ENCODE results near the gene SGMS2.

The SGMS2 gene

DNA sequence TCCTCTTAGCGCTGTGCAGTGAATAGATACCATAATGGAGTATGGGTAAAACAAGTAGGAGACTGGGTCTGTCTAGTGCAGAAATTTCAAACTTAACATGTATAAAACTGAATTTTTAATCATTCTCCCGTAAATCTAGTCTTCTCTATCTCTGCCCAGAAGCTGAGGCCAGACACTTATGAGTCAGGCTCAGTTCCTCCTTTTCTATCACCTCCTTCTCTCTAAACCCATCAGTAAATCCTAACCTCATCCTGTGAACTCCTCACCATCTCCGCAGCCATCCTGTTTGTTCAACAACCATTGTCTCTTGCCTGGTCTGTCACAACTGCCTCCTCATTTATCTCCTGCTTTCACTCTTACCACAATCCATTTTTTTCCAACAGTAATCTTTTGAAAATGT lies 19.8 kb upstream of the SGMS2 start:
- TF ChIP-seq, protein P1, sequence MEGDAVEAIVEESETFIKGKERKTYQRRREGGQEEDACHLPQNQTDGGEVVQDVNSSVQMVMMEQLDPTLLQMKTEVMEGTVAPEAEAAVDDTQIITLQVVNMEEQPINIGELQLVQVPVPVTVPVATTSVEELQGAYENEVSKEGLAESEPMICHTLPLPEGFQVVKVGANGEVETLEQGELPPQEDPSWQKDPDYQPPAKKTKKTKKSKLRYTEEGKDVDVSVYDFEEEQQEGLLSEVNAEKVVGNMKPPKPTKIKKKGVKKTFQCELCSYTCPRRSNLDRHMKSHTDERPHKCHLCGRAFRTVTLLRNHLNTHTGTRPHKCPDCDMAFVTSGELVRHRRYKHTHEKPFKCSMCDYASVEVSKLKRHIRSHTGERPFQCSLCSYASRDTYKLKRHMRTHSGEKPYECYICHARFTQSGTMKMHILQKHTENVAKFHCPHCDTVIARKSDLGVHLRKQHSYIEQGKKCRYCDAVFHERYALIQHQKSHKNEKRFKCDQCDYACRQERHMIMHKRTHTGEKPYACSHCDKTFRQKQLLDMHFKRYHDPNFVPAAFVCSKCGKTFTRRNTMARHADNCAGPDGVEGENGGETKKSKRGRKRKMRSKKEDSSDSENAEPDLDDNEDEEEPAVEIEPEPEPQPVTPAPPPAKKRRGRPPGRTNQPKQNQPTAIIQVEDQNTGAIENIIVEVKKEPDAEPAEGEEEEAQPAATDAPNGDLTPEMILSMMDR (IDR thresholded peaks at IDR 0.05) = no peak
- H3K4me1 ChIP-seq (ENCODE audit: control insufficient read depth in 1 of 2, insufficient read depth in 1 of 2, low read depth in 1 of 2, low read length in 1 of 2) = peaks cover 0 to 7% of the 10 kb centered on the region in 2 experiments

DNA sequence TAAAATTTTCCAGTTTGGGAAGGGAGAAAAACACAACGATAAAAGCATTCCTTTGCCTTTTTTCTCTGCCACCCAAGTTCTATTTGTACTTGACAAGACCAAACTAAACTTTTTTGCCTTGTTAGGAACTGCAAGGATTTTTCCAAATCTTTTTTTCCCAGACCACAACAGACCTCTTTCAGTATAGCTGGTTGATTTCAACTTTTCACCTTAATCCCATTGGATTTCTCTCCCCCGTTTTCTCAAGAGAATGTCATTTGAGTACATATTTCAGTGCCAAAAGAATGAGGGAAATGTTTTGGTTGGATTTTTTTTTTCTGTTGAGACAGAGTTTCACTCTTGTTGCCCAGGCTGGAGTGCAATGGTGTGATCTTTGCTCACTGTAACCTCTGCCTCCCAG lies 18.5 kb upstream of the SGMS2 start:
- TF ChIP-seq, protein P1 (IDR thresholded peaks at IDR 0.05) = no peak
- no peaks in the 10 kb centered on the region for H3K4me1 ChIP-seq (ENCODE audit: control insufficient read depth in 1 of 2, insufficient read depth in 1 of 2, low read depth in 1 of 2, low read length in 1 of 2)
- no peak overlapping the region for H3K27ac ChIP-seq
- no peaks in the 10 kb centered on the region for H3K36me3 ChIP-seq
- H3K4me3 ChIP-seq (ENCODE audit: low read depth in 1 of 2, low read length in 1 of 2) = no peak overlapping the region
- H3K27me3 ChIP-seq = no peaks in the 10 kb centered on the region
- no peaks in the 10 kb centered on the region for H3K9me3 ChIP-seq

More for the DNA sequence above, 19.8 kb upstream of the SGMS2 start:
- Histone ChIP-seq H3K27me3 (no peaks in the 10 kb centered on the region), H3K36me3 (no peaks in the 10 kb centered on the region), H3K9me3 (no peaks in the 10 kb centered on the region), H3K4me3 (ENCODE audit: low read depth in 1 of 2, low read length in 1 of 2) (no peak overlapping the region), H3K27ac (no peak overlapping the region)

DNA sequence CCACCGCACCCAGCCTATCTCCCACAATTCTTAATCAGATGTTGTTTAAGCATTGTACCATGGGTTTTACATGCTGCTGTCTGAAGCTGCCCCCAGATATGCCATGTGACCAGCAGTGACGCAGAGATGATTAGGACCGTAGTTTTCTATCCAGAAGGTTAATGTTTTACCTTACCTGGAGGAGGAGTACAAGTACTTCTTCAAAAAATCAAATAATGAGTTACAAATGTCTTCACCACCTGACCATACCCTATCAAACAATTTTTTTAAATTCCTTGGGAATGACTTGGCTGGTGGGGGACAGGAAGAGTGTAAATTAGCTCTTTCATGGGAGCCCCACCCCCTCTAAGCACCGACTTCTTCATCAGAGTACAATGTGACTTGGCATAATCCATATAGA lies 16.2 kb upstream of the SGMS2 start:
- Histone ChIP-seq H3K36me3 (no peaks in the 10 kb centered on the region), H3K27me3 (no peaks in the 10 kb centered on the region), H3K9me3 (no peaks in the 10 kb centered on the region), H3K4me1 (ENCODE audit: control insufficient read depth in 1 of 2, insufficient read depth in 1 of 2, low read depth in 1 of 2, low read length in 1 of 2) (no peaks in the 10 kb centered on the region), H3K27ac (no peak overlapping the region), H3K4me3 (ENCODE audit: low read depth in 1 of 2, low read length in 1 of 2) (no peak overlapping the region)
- TF ChIP-seq, protein P1 (IDR thresholded peaks at IDR 0.05) = no peak

DNA sequence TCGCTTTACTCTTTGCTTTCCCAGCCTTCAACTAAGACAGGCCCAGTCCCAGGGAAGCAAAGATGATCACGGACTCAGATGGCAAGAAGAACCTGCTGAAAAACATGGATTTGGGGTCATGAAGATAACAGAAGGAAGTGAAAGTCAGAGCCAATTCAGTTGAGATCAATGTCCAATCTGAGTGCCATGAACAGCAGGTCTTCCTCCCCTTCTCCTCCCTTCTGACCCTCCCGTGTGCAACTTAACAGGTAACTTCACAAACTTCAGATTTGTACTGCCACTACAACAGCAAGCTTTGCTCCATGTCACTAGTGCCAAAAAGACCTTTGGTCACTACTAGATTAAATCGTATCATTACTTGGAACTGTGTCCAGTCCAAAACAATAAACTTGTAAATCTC lies 15.5 kb upstream of the SGMS2 start:
- Histone ChIP-seq H3K4me1 (ENCODE audit: control insufficient read depth in 1 of 2, insufficient read depth in 1 of 2, low read depth in 1 of 2, low read length in 1 of 2) (no peaks in the 10 kb centered on the region), H3K9me3 (no peaks in the 10 kb centered on the region), H3K27ac (no peak overlapping the region), H3K27me3 (no peaks in the 10 kb centered on the region), H3K36me3 (no peaks in the 10 kb centered on the region), H3K4me3 (ENCODE audit: low read depth in 1 of 2, low read length in 1 of 2) (no peak overlapping the region)
- TF ChIP-seq, protein P1 (IDR thresholded peaks at IDR 0.05) = no peak

DNA sequence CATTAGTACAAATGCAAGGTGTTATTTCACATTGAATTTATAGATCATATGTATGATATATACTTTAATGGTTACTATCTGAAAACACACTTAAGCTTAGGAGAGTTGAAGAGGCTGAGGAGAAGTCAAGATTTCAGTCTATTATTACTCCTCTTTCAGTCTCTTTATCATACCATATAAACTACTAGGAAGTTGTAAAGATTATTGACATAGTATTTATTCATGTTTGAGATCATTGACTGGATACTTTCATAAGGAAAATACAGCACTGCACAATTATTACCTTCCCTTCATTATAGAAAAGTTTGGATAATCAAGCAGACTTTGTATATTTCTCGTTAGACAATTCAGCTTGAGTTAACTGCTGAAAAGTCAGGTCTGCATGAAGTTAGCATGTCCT lies 10.0 kb upstream of the SGMS2 start:
- Histone ChIP-seq H3K4me3 (ENCODE audit: low read depth in 1 of 2, low read length in 1 of 2) (no peak overlapping the region), H3K4me1 (ENCODE audit: control insufficient read depth in 1 of 2, insufficient read depth in 1 of 2, low read depth in 1 of 2, low read length in 1 of 2) (peaks cover 16 to 20% of the 10 kb centered on the region in 2 experiments), H3K9me3 (no peaks in the 10 kb centered on the region), H3K27me3 (no peaks in the 10 kb centered on the region), H3K36me3 (no peaks in the 10 kb centered on the region), H3K27ac (no peak overlapping the region)
- TF ChIP-seq, protein P1 (IDR thresholded peaks at IDR 0.05) = no peak

DNA sequence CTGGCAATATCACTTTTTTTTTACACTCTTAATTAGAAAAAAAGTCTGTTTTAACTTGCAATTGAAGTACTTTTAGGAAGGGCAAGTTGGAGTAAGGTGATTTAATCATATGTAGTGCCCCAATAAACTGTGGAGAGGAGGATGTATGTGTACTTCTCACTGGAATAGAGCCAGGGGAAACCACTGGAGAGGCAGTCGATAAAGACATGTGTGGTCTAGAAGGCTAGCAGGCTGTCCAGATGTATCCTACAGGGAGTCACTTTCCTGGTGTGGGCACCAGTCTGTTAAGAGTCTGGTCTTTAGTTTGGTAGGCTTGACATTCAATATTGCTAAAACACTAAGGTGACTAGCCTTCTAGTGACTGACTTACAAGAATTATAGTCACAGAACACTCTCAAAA lies 9.6 kb upstream of the SGMS2 start:
- TF ChIP-seq, protein P1 (IDR thresholded peaks at IDR 0.05) = no peak
- Histone ChIP-seq H3K27ac (no peak overlapping the region), H3K9me3 (no peaks in the 10 kb centered on the region), H3K36me3 (no peaks in the 10 kb centered on the region), H3K4me1 (ENCODE audit: control insufficient read depth in 1 of 2, insufficient read depth in 1 of 2, low read depth in 1 of 2, low read length in 1 of 2) (peaks cover 16 to 20% of the 10 kb centered on the region in 2 experiments), H3K4me3 (ENCODE audit: low read depth in 1 of 2, low read length in 1 of 2) (no peak overlapping the region), H3K27me3 (no peaks in the 10 kb centered on the region)
